MM.1S (cell line): ENCODE data around the gene SIX3.

Experiments used
- DNase-seq: peaks from one replicate; pipeline ENCODE4 v3.0.0-alpha.2; 2015
- H2AFZ ChIP-seq: fragments of 300-600 bp; sonication (generic); 2 replicates; pipeline ENCODE4 v1.6.0; 2016; ENCODE audit warnings: antibody characterized with exemption, low read length
- H3F3A ChIP-seq: fragments of 300-600 bp; sonication (generic); 2 replicates; pipeline ENCODE4 v1.6.1; 2016; ENCODE audit warnings: mild to moderate bottlenecking, antibody characterized with exemption, low read length, moderate library complexity, mixed read lengths; ENCODE audit not compliant: insufficient read depth
- H3K27ac ChIP-seq: fragments of 300-600 bp; sonication (generic); 2 replicates; pipeline ENCODE4 v1.5.1; 2016; ENCODE audit warnings: mild to moderate bottlenecking, low read length
- H3K27me3 ChIP-seq: fragments of 300-600 bp; sonication (generic); replicated peaks from 2 replicates; pipeline ENCODE4 v1.6.0; 2016; ENCODE audit warnings: low read length; ENCODE audit not compliant: insufficient read depth
- H3K36me3 ChIP-seq: fragments of 300-600 bp; sonication (generic); replicated peaks from 2 replicates; pipeline ENCODE4 v1.6.1; 2016; ENCODE audit warnings: mild to moderate bottlenecking, low read length, mixed read lengths; ENCODE audit not compliant: insufficient read depth
- H3K4me1 ChIP-seq: fragments of 300-600 bp; sonication (generic); 2 replicates; pipeline ENCODE4 v1.6.1; 2016; ENCODE audit warnings: low read length, mixed read lengths
- H3K4me2 ChIP-seq: fragments of 300-600 bp; sonication (generic); 2 replicates; pipeline ENCODE4 v1.6.0; 2016; ENCODE audit warnings: low read depth, low read length
- H3K4me3 ChIP-seq: fragments of 300-600 bp; sonication (generic); 2 replicates; pipeline ENCODE4 v1.5.1; 2016; ENCODE audit warnings: low read length, mixed read lengths
- H3K79me2 ChIP-seq: fragments of 300-600 bp; sonication (generic); 2 replicates; pipeline ENCODE4 v1.6.1; 2016; ENCODE audit warnings: mixed run types, low read length, mixed read lengths
- H3K9ac ChIP-seq: fragments of 300-600 bp; sonication (generic); 2 replicates; pipeline ENCODE4 v1.6.1; 2016; ENCODE audit warnings: low read length, mixed read lengths
- H3K9me2 ChIP-seq: fragments of 300-600 bp; sonication (generic); replicated peaks from 2 replicates; pipeline ENCODE4 v1.6.1; 2016; ENCODE audit warnings: mild to moderate bottlenecking, low read length, mixed read lengths; ENCODE audit not compliant: insufficient read depth
- H3K9me3 ChIP-seq: fragments of 300-600 bp; sonication (generic); replicated peaks from 2 replicates; pipeline ENCODE4 v1.6.1; 2016; ENCODE audit warnings: mild to moderate bottlenecking, low read length, mixed read lengths; ENCODE audit not compliant: insufficient read depth
- H4K20me1 ChIP-seq: fragments of 300-600 bp; sonication (generic); 2 replicates; pipeline ENCODE4 v1.6.1; 2016; ENCODE audit warnings: mild to moderate bottlenecking, low read length, moderate library complexity, mixed read lengths; ENCODE audit not compliant: insufficient read depth
- CTCF ChIP-seq: fragments of 300-600 bp; sonication (generic); IDR thresholded peaks from 2 replicates; pipeline ENCODE4 v1.5.1; 2016; ENCODE audit warnings: antibody characterized with exemption, low read length, mixed read lengths
- EZH2 ChIP-seq: fragments of 300-600 bp; sonication (generic); optimal IDR thresholded peaks from 2 replicates; pipeline ENCODE3; 2017; ENCODE audit warnings: low read depth, mild to moderate bottlenecking, antibody characterized with exemption, low read length, mixed read lengths
- EZH2phosphoT487 ChIP-seq: fragments of 300-600 bp; sonication (generic); IDR thresholded peaks from 2 replicates; pipeline ENCODE4 v1.6.1; 2018; ENCODE audit warnings: antibody characterized with exemption, low read length

The SIX3 gene

DNA sequence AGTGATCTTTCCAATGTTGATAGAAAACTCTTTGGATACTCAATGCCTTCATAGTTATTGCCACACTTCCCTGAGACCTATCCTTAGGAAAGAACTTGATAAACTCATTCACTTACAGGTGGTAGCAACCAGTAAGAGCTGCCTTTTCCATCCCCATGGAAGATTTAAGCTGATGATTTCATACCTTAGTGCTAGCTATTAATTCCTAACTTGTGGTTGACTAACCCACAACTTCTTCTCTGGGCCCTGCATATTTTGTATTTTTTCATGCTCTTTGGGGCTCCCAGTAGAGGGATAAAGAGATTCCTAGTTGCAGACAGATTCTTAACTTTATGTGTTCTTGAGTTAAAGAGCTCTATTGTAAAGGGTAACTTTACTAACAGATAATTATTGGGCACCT is 25.2 kb upstream of the SIX3 start:
- no peak for DNase-seq
- Histone ChIP-seq H3K9ac (no peak overlapping the region), H3K79me2 (no peaks in the 10 kb centered on the region), H3K27me3 (no peaks in the 10 kb centered on the region), H3K27ac (no peak overlapping the region), H3K9me2 (no peaks in the 10 kb centered on the region), H3K4me1 (no peaks in the 10 kb centered on the region), H3K4me3 (no peak overlapping the region), H3K4me2 (no peak overlapping the region), H2AFZ (no peak overlapping the region), H3K36me3 (no peaks in the 10 kb centered on the region), H3F3A (no peaks in the 10 kb centered on the region), H3K9me3 (no peaks in the 10 kb centered on the region), H4K20me1 (no peaks in the 10 kb centered on the region)
- TF ChIP-seq EZH2 (no peak), EZH2phosphoT487 (no peak)

- TF ChIP-seq EZH2 (no peak), CTCF (no peak), EZH2phosphoT487 (no peak)
- no peaks in the 10 kb centered on the region for H3K27me3 ChIP-seq
- H3F3A ChIP-seq = no peaks in the 10 kb centered on the region
- no peaks in the 10 kb centered on the region for H3K9me2 ChIP-seq
- H4K20me1 ChIP-seq = no peaks in the 10 kb centered on the region
- H3K36me3 ChIP-seq = no peaks in the 10 kb centered on the region
- H2AFZ ChIP-seq = no peak overlapping the region
- no peaks in the 10 kb centered on the region for H3K79me2 ChIP-seq
- no peaks in the 10 kb centered on the region for H3K9me3 ChIP-seq
- no peak overlapping the region for H3K4me3 ChIP-seq
- no peaks in the 10 kb centered on the region for H3K4me1 ChIP-seq
- no peak for DNase-seq
- no peak overlapping the region for H3K9ac ChIP-seq
- no peak overlapping the region for H3K27ac ChIP-seq
- H3K4me2 ChIP-seq = no peak overlapping the region
Measured at GRCh38 chr2:44918095-44918775, 23.3 kb upstream of the SIX3 start.

- no peaks in the 10 kb centered on the region for H3K27me3 ChIP-seq
Measured at GRCh38 chr2:44920751-44921150, 20.8 kb upstream of the SIX3 start.

More at GRCh38 chr2:44920751-44921150, 20.8 kb upstream of the SIX3 start:
- Histone ChIP-seq H3K27ac (no peak overlapping the region), H3F3A (no peaks in the 10 kb centered on the region), H3K9me3 (no peaks in the 10 kb centered on the region), H3K9ac (no peak overlapping the region), H3K4me2 (no peak overlapping the region), H3K79me2 (no peaks in the 10 kb centered on the region), H3K4me3 (no peak overlapping the region), H3K36me3 (no peaks in the 10 kb centered on the region), H3K9me2 (no peaks in the 10 kb centered on the region), H4K20me1 (no peaks in the 10 kb centered on the region), H3K4me1 (no peaks in the 10 kb centered on the region), H2AFZ (no peak overlapping the region)
- DNase-seq = no peak
- TF ChIP-seq CTCF (no peak), EZH2 (no peak), EZH2phosphoT487 (no peak)
